OCI-LY3 (cell line): ENCODE data around the gene TMEM132C.

ENCODE experiments used
- H2AFZ ChIP-seq: fragments of 200-600, 300-600 bp; shearing (Covaris generic); 2 replicates; pipeline ENCODE4 v1.6.0; 2014; ENCODE audit warnings: antibody characterized with exemption, low read depth, low read length
- H3K27ac ChIP-seq: fragments of 200-600, 300-600 bp; sonication (generic); 2 replicates; pipeline ENCODE4 v1.5.1; 2014; ENCODE audit warnings: mild to moderate bottlenecking, low read length, moderate library complexity, mixed read lengths
- H3K27me3 ChIP-seq: fragments of 200-600, 300-600 bp; sonication (generic); 2 replicates; pipeline ENCODE4 v1.6.1; 2014; ENCODE audit warnings: low read depth, low read length, mixed read lengths
- H3K36me3 ChIP-seq: fragments of 200-600, 300-600 bp; sonication (generic); replicated peaks from 2 replicates; pipeline ENCODE3; 2014; ENCODE audit warnings: low read depth, low read length, mixed read lengths
- H3K4me1 ChIP-seq: fragments of 300-600, 200-600 bp; sonication (generic); 2 replicates; pipeline ENCODE4 v1.6.1; 2014; ENCODE audit warnings: low read length, mixed read lengths
- H3K4me2 ChIP-seq: fragments of 200-600, 300-600 bp; sonication (generic); 2 replicates; pipeline ENCODE4 v1.6.1; 2014; ENCODE audit warnings: low read length, mixed read lengths
- H3K4me3 ChIP-seq: fragments of 300-600, 200-600 bp; sonication (generic); 2 replicates; pipeline ENCODE4 v1.5.1; 2014; ENCODE audit warnings: antibody characterized with exemption, mild to moderate bottlenecking, low read length, moderate library complexity
- H3K79me2 ChIP-seq: fragments of 300-600, 200-600 bp; shearing (Covaris generic); 2 replicates; pipeline ENCODE4 v1.6.1; 2014; ENCODE audit warnings: mild to moderate bottlenecking, low read length, mixed read lengths
- H3K9ac ChIP-seq: fragments of 300-600, 200-600 bp; shearing (Covaris generic); 2 replicates; pipeline ENCODE4 v1.6.0; 2014; ENCODE audit warnings: mild to moderate bottlenecking, low read length, moderate library complexity
- H3K9me3 ChIP-seq: fragments of 200-600, 300-600 bp; shearing (Covaris generic); 2 replicates; pipeline ENCODE4 v1.6.1; 2014; ENCODE audit warnings: low read length, mixed read lengths; ENCODE audit not compliant: insufficient read depth
- H4K20me1 ChIP-seq: fragments of 200-600, 300-600 bp; sonication (generic); 2 replicates; pipeline ENCODE4 v1.6.1; 2016; ENCODE audit warnings: low read length, mixed read lengths; ENCODE audit not compliant: insufficient read depth
- CTCF ChIP-seq: fragments of 200-600, 300-600 bp; sonication (generic); IDR thresholded peaks from 2 replicates; pipeline ENCODE4 v1.5.1; 2014; ENCODE audit warnings: antibody characterized with exemption, low read length, low read depth
- EZH2phosphoT487 ChIP-seq: fragments of 200-600 bp; shearing (Covaris generic); IDR thresholded peaks from 2 replicates; pipeline ENCODE4 v1.6.1; 2018; ENCODE audit warnings: antibody characterized with exemption, mixed run types, low read depth

The TMEM132C gene

GRCh38 chr12:128288896-128289295 lies 21.9 kb downstream of the TMEM132C start:
- no peak overlapping the region for H3K27ac ChIP-seq
- TF ChIP-seq CTCF = no peak
- TF ChIP-seq EZH2phosphoT487 = no peak
- H2AFZ ChIP-seq = no peak overlapping the region
- H3K4me1 ChIP-seq = no peaks in the 10 kb centered on the region
- H3K9ac ChIP-seq = no peak overlapping the region
- no peaks in the 10 kb centered on the region for H3K36me3 ChIP-seq
- no peaks in the 10 kb centered on the region for H4K20me1 ChIP-seq
- H3K4me2 ChIP-seq = no peak overlapping the region
- no peaks in the 10 kb centered on the region for H3K79me2 ChIP-seq
- H3K4me3 ChIP-seq = no peak overlapping the region
- H3K9me3 ChIP-seq = no peaks in the 10 kb centered on the region
- peaks cover 11% of the 10 kb centered on the region for H3K27me3 ChIP-seq

- Histone ChIP-seq H3K27me3 (peaks cover 16% of the 10 kb centered on the region), H3K4me1 (no peaks in the 10 kb centered on the region), H3K79me2 (no peaks in the 10 kb centered on the region), H3K27ac (no peak overlapping the region), H4K20me1 (no peaks in the 10 kb centered on the region), H3K4me3 (no peak overlapping the region), H3K9me3 (no peaks in the 10 kb centered on the region), H2AFZ (no peak overlapping the region), H3K9ac (no peak overlapping the region), H3K36me3 (no peaks in the 10 kb centered on the region), H3K4me2 (no peak overlapping the region)
- TF ChIP-seq CTCF (no peak), EZH2phosphoT487 (no peak)
These were observed 24.0 kb downstream of the TMEM132C start for GRCh38 chr12:128290938-128291337.

- Histone ChIP-seq H4K20me1 (no peaks in the 10 kb centered on the region), H2AFZ (no peak overlapping the region), H3K4me2 (no peak overlapping the region), H3K9me3 (no peaks in the 10 kb centered on the region), H3K9ac (no peak overlapping the region), H3K36me3 (no peaks in the 10 kb centered on the region), H3K4me1 (no peaks in the 10 kb centered on the region), H3K27ac (no peak overlapping the region), H3K4me3 (no peak overlapping the region), H3K79me2 (no peaks in the 10 kb centered on the region), H3K27me3 (peaks cover 31% of the 10 kb centered on the region)
- TF ChIP-seq CTCF = no peak
- TF ChIP-seq EZH2phosphoT487 = no peak
These were observed 31.2 kb downstream of the TMEM132C start for GRCh38 chr12:128298091-128298748.

- Histone ChIP-seq H2AFZ (no peak overlapping the region), H3K4me2 (no peak overlapping the region), H3K36me3 (no peaks in the 10 kb centered on the region), H3K9ac (no peak overlapping the region), H3K4me3 (no peak overlapping the region), H3K9me3 (no peaks in the 10 kb centered on the region), H3K79me2 (no peaks in the 10 kb centered on the region), H4K20me1 (no peaks in the 10 kb centered on the region), H3K27ac (no peak overlapping the region), H3K4me1 (no peaks in the 10 kb centered on the region), H3K27me3 (no peaks in the 10 kb centered on the region)
- TF ChIP-seq CTCF (no peak), EZH2phosphoT487 (no peak)
These were observed 38.4 kb downstream of the TMEM132C start for GRCh38 chr12:128305336-128305892.
